ENCODE data around the gene CLDN5. TPM values are rescaled to one million over a fixed set of nuclear protein-coding genes. Genes with fewer than 3 reads are reported as not detected.
A peak's percentile ranks its signal among the peaks of the same experiment; 100 is the strongest.

Gene CLDN5
- total and polyA plus RNA-seq, 2 experiments from 2014 or later = 2.0 to 3.2 TPM

- H4K20me1 ChIP-seq (replicated peaks; ENCODE audit: insufficient read depth) = no peaks in the 10 kb centered on the region
- H3K36me3 Mint-ChIP-seq (ENCODE audit: low read depth) = no peaks in the 10 kb centered on the region
- H3K9me3 Mint-ChIP-seq = peaks cover 2% of the 10 kb centered on the region; the same call in 1 of the 3 replicates
- no peak overlapping the region for H3K4me3 ChIP-seq
- H3K9me2 ChIP-seq (ENCODE audit: insufficient read depth) = no peaks in the 10 kb centered on the region
- DNase-seq (ENCODE audit: low spot score) (peak; percentile 85), ATAC-seq (peak; percentile 98)
- peak overlapping the region; percentile 21; the same call in 1 of the 2 replicates for H3K4me2 ChIP-seq
- peak overlapping the region; percentile 93 for H3K27ac Mint-ChIP-seq
- TF ChIP-seq ZNF114 (CRISPR knock-in tag; IDR thresholded peaks at IDR 0.05) (no peak), CTCF (conservative IDR thresholded peaks at IDR 0.05; ENCODE audit: low read depth in 2 of 2) (peak; percentile 23 to 38; a peak in 2 of 4 replicates)
- H3K27me3 ChIP-seq (ENCODE audit: insufficient read depth) = no peaks in the 10 kb centered on the region
- peak overlapping the region; percentile 94 for H2AFZ ChIP-seq
- H3F3A ChIP-seq (replicated peaks; ENCODE audit: low read depth) = no peaks in the 10 kb centered on the region
- H3K4me1 ChIP-seq (ENCODE audit: insufficient read depth) = no peaks in the 10 kb centered on the region; the same call in 1 of the 2 replicates
- H3K4me1 Mint-ChIP-seq = peaks cover 7% of the 10 kb centered on the region
- H3K36me3 ChIP-seq (ENCODE audit: insufficient read depth) = no peaks in the 10 kb centered on the region
- no peak overlapping the region for H3K4me3 Mint-ChIP-seq
- no peaks in the 10 kb centered on the region for H3K27me3 Mint-ChIP-seq (ENCODE audit: insufficient read depth, low read depth, poor library complexity)
- no peaks in the 10 kb centered on the region for H3K79me2 ChIP-seq (replicated peaks; ENCODE audit: insufficient read depth)
- H3K27ac ChIP-seq (ENCODE audit: low read depth) = no peak overlapping the region
These were observed 30.7 kb upstream of the CLDN5 start for GRCh38 chr22:19554834-19555404.

GRCh38 chr22:19553201-19553600 lies 29.0 kb upstream of the CLDN5 start:
- H3K36me3 Mint-ChIP-seq (ENCODE audit: low read depth) = no peaks in the 10 kb centered on the region
- ATAC-seq = no peak

More at GRCh38 chr22:19553201-19553600, 29.0 kb upstream of the CLDN5 start:
- no peaks in the 10 kb centered on the region for H3K27me3 ChIP-seq (ENCODE audit: insufficient read depth)
- DNase-seq (ENCODE audit: low spot score) = no peak
- no peak overlapping the region for H3K27ac ChIP-seq (ENCODE audit: low read depth)
- H3K4me1 ChIP-seq (ENCODE audit: insufficient read depth) = no peaks in the 10 kb centered on the region; the same call in 1 of the 2 replicates
- Mint-ChIP-seq H3K27ac (no peak overlapping the region), H3K9me3 (peaks cover 2% of the 10 kb centered on the region; the same call in 1 of the 3 replicates), H3K4me1 (peaks cover 5% of the 10 kb centered on the region; the same call in 2 of the 3 replicates), H3K27me3 (ENCODE audit: insufficient read depth, low read depth, poor library complexity) (no peaks in the 10 kb centered on the region), H3K4me3 (no peak overlapping the region)
- H4K20me1 ChIP-seq (replicated peaks; ENCODE audit: insufficient read depth) = no peaks in the 10 kb centered on the region
- no peak overlapping the region for H3K4me2 ChIP-seq
- H3K4me3 ChIP-seq = no peak overlapping the region
- no peaks in the 10 kb centered on the region for H3F3A ChIP-seq (replicated peaks; ENCODE audit: low read depth)
- H2AFZ ChIP-seq = no peak overlapping the region
- H3K9me2 ChIP-seq (ENCODE audit: insufficient read depth) = no peaks in the 10 kb centered on the region
- H3K79me2 ChIP-seq (replicated peaks; ENCODE audit: insufficient read depth) = no peaks in the 10 kb centered on the region
- no peaks in the 10 kb centered on the region for H3K36me3 ChIP-seq (ENCODE audit: insufficient read depth)
- TF ChIP-seq NANOG (IDR thresholded peaks at IDR 0.05; ENCODE audit: borderline replicate concordance) = no peak
- no peak for TF ChIP-seq ZNF462 (CRISPR knock-in tag; IDR thresholded peaks at IDR 0.05)
- TF ChIP-seq ZNF331 (CRISPR knock-in tag; IDR thresholded peaks at IDR 0.05; ENCODE audit: low read depth) = no peak
- no peak for TF ChIP-seq STAT1 (IDR thresholded peaks at IDR 0.05; ENCODE audit: unreplicated experiment)
- no peak for TF ChIP-seq EZH2phosphoT487 (IDR thresholded peaks at IDR 0.05; ENCODE audit: unreplicated experiment)
